ENCODE results near the gene CACHD1. TPM values are rescaled to one million over a fixed set of nuclear protein-coding genes. Genes with fewer than 3 reads are reported as not detected.

Gene CACHD1
- total RNA-seq, 1 experiment from 2014 or later = not detected

GRCh38 chr1:64650411-64650810 is 180.5 kb downstream of the CACHD1 start:
- Histone ChIP-seq H3K27ac (ENCODE audit: low read length) (no peak overlapping the region), H3K79me2 (ENCODE audit: low read length) (no peaks in the 10 kb centered on the region), H2AFZ (ENCODE audit: low read length) (no peak overlapping the region), H3K36me3 (ENCODE audit: insufficient read depth, low read length) (no peaks in the 10 kb centered on the region), H3K27me3 (ENCODE audit: low read length) (no peaks in the 10 kb centered on the region), H3K9me2 (replicated peaks; ENCODE audit: insufficient read depth, low read length) (no peaks in the 10 kb centered on the region), H3K9ac (ENCODE audit: low read length) (no peak overlapping the region), H4K20me1 (ENCODE audit: insufficient read depth, low read depth, low read length) (no peaks in the 10 kb centered on the region), H3K4me2 (ENCODE audit: low read depth, low read length, poor library complexity, severe bottlenecking) (no peak overlapping the region), H3K4me3 (ENCODE audit: low read length) (no peak overlapping the region), H3K9me3 (ENCODE audit: low read length) (no peaks in the 10 kb centered on the region), H3K4me1 (ENCODE audit: low read length) (no peaks in the 10 kb centered on the region; the same call in 1 of the 2 replicates)
- no peak for DNase-seq

- Histone ChIP-seq H3K4me3 (ENCODE audit: low read length) (no peak overlapping the region), H4K20me1 (ENCODE audit: insufficient read depth, low read depth, low read length) (no peaks in the 10 kb centered on the region), H3K27me3 (ENCODE audit: low read length) (no peaks in the 10 kb centered on the region), H2AFZ (ENCODE audit: low read length) (no peak overlapping the region), H3K4me2 (ENCODE audit: low read depth, low read length, poor library complexity, severe bottlenecking) (no peak overlapping the region), H3K9ac (ENCODE audit: low read length) (no peak overlapping the region), H3K27ac (ENCODE audit: low read length) (no peak overlapping the region), H3K9me3 (ENCODE audit: low read length) (no peaks in the 10 kb centered on the region), H3K36me3 (ENCODE audit: insufficient read depth, low read length) (no peaks in the 10 kb centered on the region), H3K4me1 (ENCODE audit: low read length) (no peaks in the 10 kb centered on the region), H3K9me2 (replicated peaks; ENCODE audit: insufficient read depth, low read length) (no peaks in the 10 kb centered on the region), H3K79me2 (ENCODE audit: low read length) (no peaks in the 10 kb centered on the region)
- DNase-seq = no peak
These were observed 181.9 kb downstream of the CACHD1 start for GRCh38 chr1:64651841-64652240.

- Histone ChIP-seq H3K27me3 (ENCODE audit: low read length) (no peaks in the 10 kb centered on the region), H3K9me3 (ENCODE audit: low read length) (no peaks in the 10 kb centered on the region), H4K20me1 (ENCODE audit: insufficient read depth, low read depth, low read length) (no peaks in the 10 kb centered on the region), H3K4me1 (ENCODE audit: low read length) (no peaks in the 10 kb centered on the region), H3K9me2 (replicated peaks; ENCODE audit: insufficient read depth, low read length) (no peaks in the 10 kb centered on the region), H3K36me3 (ENCODE audit: insufficient read depth, low read length) (no peaks in the 10 kb centered on the region), H3K27ac (ENCODE audit: low read length) (no peak overlapping the region), H3K9ac (ENCODE audit: low read length) (no peak overlapping the region), H2AFZ (ENCODE audit: low read length) (no peak overlapping the region), H3K4me2 (ENCODE audit: low read depth, low read length, poor library complexity, severe bottlenecking) (no peak overlapping the region), H3K79me2 (ENCODE audit: low read length) (no peaks in the 10 kb centered on the region), H3K4me3 (ENCODE audit: low read length) (no peak overlapping the region)
- DNase-seq = no peak
These were observed 183.5 kb downstream of the CACHD1 start for GRCh38 chr1:64653466-64653865.

GRCh38 chr1:64654519-64655341 is 184.8 kb downstream of the CACHD1 start:
- no peak for DNase-seq
- H3K4me3 ChIP-seq (ENCODE audit: low read length) = no peak overlapping the region
- no peaks in the 10 kb centered on the region for H3K4me1 ChIP-seq (ENCODE audit: low read length)
- H3K9me2 ChIP-seq (replicated peaks; ENCODE audit: insufficient read depth, low read length) = no peaks in the 10 kb centered on the region
- no peaks in the 10 kb centered on the region for H3K9me3 ChIP-seq (ENCODE audit: low read length)
- no peak overlapping the region for H2AFZ ChIP-seq (ENCODE audit: low read length)
- H3K27ac ChIP-seq (ENCODE audit: low read length) = no peak overlapping the region
- no peaks in the 10 kb centered on the region for H3K36me3 ChIP-seq (ENCODE audit: insufficient read depth, low read length)
- no peaks in the 10 kb centered on the region for H3K27me3 ChIP-seq (ENCODE audit: low read length)
- no peak overlapping the region for H3K9ac ChIP-seq (ENCODE audit: low read length)
- no peak overlapping the region for H3K4me2 ChIP-seq (ENCODE audit: low read depth, low read length, poor library complexity, severe bottlenecking)
- no peaks in the 10 kb centered on the region for H3K79me2 ChIP-seq (ENCODE audit: low read length)
- H4K20me1 ChIP-seq (ENCODE audit: insufficient read depth, low read depth, low read length) = no peaks in the 10 kb centered on the region

- no peaks in the 10 kb centered on the region for H3K79me2 ChIP-seq (ENCODE audit: low read length)
- H3K27ac ChIP-seq (ENCODE audit: low read length) = no peak overlapping the region
- no peak overlapping the region for H3K4me2 ChIP-seq (ENCODE audit: low read depth, low read length, poor library complexity, severe bottlenecking)
- H3K4me1 ChIP-seq (ENCODE audit: low read length) = no peaks in the 10 kb centered on the region
- no peak overlapping the region for H2AFZ ChIP-seq (ENCODE audit: low read length)
- H3K36me3 ChIP-seq (ENCODE audit: insufficient read depth, low read length) = no peaks in the 10 kb centered on the region
- no peaks in the 10 kb centered on the region for H3K9me3 ChIP-seq (ENCODE audit: low read length)
- H3K4me3 ChIP-seq (ENCODE audit: low read length) = no peak overlapping the region
- H3K9me2 ChIP-seq (replicated peaks; ENCODE audit: insufficient read depth, low read length) = no peaks in the 10 kb centered on the region
- H3K9ac ChIP-seq (ENCODE audit: low read length) = no peak overlapping the region
- no peaks in the 10 kb centered on the region for H4K20me1 ChIP-seq (ENCODE audit: insufficient read depth, low read depth, low read length)
- H3K27me3 ChIP-seq (ENCODE audit: low read length) = no peaks in the 10 kb centered on the region
- DNase-seq = no peak
These were observed 185.9 kb downstream of the CACHD1 start for GRCh38 chr1:64655861-64656260.

- H3K9ac ChIP-seq (ENCODE audit: low read length) = no peak overlapping the region
- no peaks in the 10 kb centered on the region for H3K79me2 ChIP-seq (ENCODE audit: low read length)
- no peak overlapping the region for H3K4me3 ChIP-seq (ENCODE audit: low read length)
- H3K36me3 ChIP-seq (ENCODE audit: insufficient read depth, low read length) = no peaks in the 10 kb centered on the region
- no peaks in the 10 kb centered on the region for H4K20me1 ChIP-seq (ENCODE audit: insufficient read depth, low read depth, low read length)
- no peaks in the 10 kb centered on the region for H3K4me1 ChIP-seq (ENCODE audit: low read length)
- no peaks in the 10 kb centered on the region for H3K27me3 ChIP-seq (ENCODE audit: low read length)
- no peaks in the 10 kb centered on the region for H3K9me3 ChIP-seq (ENCODE audit: low read length)
- no peak overlapping the region for H3K27ac ChIP-seq (ENCODE audit: low read length)
- no peak overlapping the region for H2AFZ ChIP-seq (ENCODE audit: low read length)
- H3K4me2 ChIP-seq (ENCODE audit: low read depth, low read length, poor library complexity, severe bottlenecking) = no peak overlapping the region
- no peak for DNase-seq
- no peaks in the 10 kb centered on the region for H3K9me2 ChIP-seq (replicated peaks; ENCODE audit: insufficient read depth, low read length)
These were observed 189.7 kb downstream of the CACHD1 start for GRCh38 chr1:64659478-64660138.

- H3K4me2 ChIP-seq (ENCODE audit: low read depth, low read length, poor library complexity, severe bottlenecking) = no peak overlapping the region
- DNase-seq = peak; percentile 69
- no peak overlapping the region for H3K27ac ChIP-seq (ENCODE audit: low read length)
- no peak overlapping the region for H3K9ac ChIP-seq (ENCODE audit: low read length)
- H2AFZ ChIP-seq (ENCODE audit: low read length) = no peak overlapping the region
- H3K27me3 ChIP-seq (ENCODE audit: low read length) = no peaks in the 10 kb centered on the region
- H3K4me3 ChIP-seq (ENCODE audit: low read length) = no peak overlapping the region
- H3K9me2 ChIP-seq (replicated peaks; ENCODE audit: insufficient read depth, low read length) = no peaks in the 10 kb centered on the region
- no peaks in the 10 kb centered on the region for H3K79me2 ChIP-seq (ENCODE audit: low read length)
- H3K9me3 ChIP-seq (ENCODE audit: low read length) = no peaks in the 10 kb centered on the region
- no peaks in the 10 kb centered on the region for H3K4me1 ChIP-seq (ENCODE audit: low read length)
- no peaks in the 10 kb centered on the region for H3K36me3 ChIP-seq (ENCODE audit: insufficient read depth, low read length)
- H4K20me1 ChIP-seq (ENCODE audit: insufficient read depth, low read depth, low read length) = no peaks in the 10 kb centered on the region
These were observed 193.7 kb downstream of the CACHD1 start for GRCh38 chr1:64663668-64664067.

- no peak overlapping the region for H3K4me2 ChIP-seq (ENCODE audit: low read depth, low read length, poor library complexity, severe bottlenecking)
- H3K27me3 ChIP-seq (ENCODE audit: low read length) = no peaks in the 10 kb centered on the region
- H4K20me1 ChIP-seq (ENCODE audit: insufficient read depth, low read depth, low read length) = no peaks in the 10 kb centered on the region
- no peak overlapping the region for H3K27ac ChIP-seq (ENCODE audit: low read length)
- H3K9ac ChIP-seq (ENCODE audit: low read length) = no peak overlapping the region
- no peak for DNase-seq
- no peaks in the 10 kb centered on the region for H3K79me2 ChIP-seq (ENCODE audit: low read length)
- H3K9me2 ChIP-seq (replicated peaks; ENCODE audit: insufficient read depth, low read length) = no peaks in the 10 kb centered on the region
- H3K4me1 ChIP-seq (ENCODE audit: low read length) = no peaks in the 10 kb centered on the region
- no peak overlapping the region for H2AFZ ChIP-seq (ENCODE audit: low read length)
- H3K36me3 ChIP-seq (ENCODE audit: insufficient read depth, low read length) = no peaks in the 10 kb centered on the region
- H3K4me3 ChIP-seq (ENCODE audit: low read length) = no peak overlapping the region
- no peaks in the 10 kb centered on the region for H3K9me3 ChIP-seq (ENCODE audit: low read length)
These were observed 194.4 kb downstream of the CACHD1 start for GRCh38 chr1:64664299-64664698.

Data from Karpas-422 (cell line).